HG03139 (cell line): ENCODE data around the gene KAZN.

Experiments
- ATAC-seq: cut with Tn5 transposase; IDR thresholded peaks from one replicate; pipeline ENCODE4 v1.9.1; 2021; ENCODE audit not compliant: unreplicated experiment

KAZN gene

DNA sequence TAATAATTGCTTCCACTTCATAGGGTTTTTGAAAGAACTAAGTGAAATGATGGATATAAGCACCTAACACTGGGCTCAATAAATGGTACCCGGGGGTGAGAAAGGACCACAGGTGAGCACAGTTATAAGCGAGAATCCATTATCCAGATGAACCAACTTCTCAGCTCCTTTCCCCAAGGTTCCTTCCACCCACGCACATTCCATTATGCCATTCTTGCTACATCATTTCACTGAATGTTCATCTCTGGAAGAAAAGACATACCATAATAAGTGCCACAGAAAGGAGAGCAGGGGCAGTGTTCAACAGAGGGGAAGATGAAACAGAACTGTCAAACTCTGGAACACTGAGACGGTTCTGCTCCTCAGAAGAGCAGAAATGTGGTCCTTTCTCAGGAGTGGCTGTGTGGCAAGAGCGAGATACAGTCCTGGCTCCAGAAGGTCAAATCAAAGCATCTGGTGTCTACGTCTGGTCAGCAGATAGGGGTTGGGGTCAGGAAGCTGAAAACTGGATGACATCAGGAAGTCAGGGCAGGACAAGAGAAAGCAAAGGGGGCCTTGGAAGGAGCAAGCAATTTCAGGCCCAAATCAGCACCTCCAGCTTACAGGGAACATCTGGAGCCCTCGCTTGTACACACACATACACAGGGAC lies 299.6 kb downstream of the KAZN start:
- no peak for ATAC-seq

GRCh38 chr1:14899686-14900085 lies 301.2 kb downstream of the KAZN start:
- ATAC-seq, result no peak

DNA sequence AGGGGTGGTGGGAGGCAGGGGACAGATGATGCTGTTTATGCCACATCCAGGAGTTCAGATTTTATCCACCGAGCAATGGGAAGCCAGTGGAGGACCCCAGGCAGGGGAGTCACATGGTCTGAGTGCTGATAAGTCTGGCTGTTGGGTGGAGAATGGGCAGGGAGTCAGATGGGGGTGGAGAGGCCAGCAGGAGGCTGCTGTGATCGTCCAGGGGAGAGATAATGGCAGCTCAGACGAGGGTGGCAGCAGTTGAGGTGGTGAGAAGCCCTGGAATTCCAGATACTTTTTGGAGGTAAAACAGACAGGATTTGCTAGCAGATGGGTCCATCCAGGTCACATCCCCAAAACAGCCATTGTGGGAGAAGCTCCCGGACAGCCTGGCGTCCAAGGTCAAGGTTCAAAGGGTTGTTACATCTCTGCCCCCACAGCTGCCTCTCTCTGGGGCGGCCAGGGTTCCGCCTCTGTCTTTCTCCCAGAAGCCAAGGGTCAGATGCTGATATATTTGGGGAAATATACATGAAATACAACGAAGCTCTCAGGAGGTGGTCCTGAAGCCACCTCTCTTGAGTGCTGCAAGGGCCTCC lies 303.0 kb downstream of the KAZN start:
- ATAC-seq, result no peak

GRCh38 chr1:14903922-14904321 lies 305.4 kb downstream of the KAZN start:
- ATAC-seq, result no peak

DNA sequence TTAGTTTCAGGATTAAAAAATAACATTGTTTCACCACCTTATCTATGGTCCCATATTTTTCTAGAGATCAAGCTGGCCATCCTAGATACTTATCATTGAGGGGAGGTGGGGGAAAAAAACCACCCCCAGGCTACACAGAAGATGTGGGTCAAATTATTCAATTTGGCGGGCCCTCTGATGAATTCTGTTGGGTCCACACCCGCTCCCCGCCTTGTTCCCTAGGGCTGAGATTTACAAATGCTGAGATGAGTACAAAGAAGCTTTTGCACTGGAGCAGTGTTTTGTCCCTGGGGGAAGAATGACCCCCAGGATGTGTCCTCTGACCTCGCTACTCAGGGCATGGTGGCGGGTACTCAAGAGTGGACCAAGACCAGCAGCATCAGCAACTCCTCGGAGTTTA lies 308.2 kb downstream of the KAZN start:
- ATAC-seq, result no peak

DNA sequence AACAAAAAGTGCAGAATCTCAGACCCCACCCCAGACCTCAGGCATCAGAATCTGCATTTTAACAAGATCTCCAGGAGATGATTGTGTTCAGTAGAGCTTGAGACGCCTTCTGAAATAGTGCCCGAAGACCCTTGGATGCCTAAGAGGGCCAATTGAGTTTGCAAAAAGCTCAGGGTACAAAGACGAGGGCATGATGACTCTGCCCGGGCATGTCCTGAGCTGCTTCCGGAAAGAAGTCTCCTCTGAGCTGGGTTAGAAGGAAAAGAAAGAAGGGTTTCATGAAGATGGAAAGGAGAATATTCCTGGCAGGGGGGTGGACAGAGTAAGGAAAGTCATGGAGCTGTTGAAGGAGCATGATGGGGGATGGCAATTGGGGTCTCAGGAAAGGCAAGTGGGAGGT lies 308.9 kb downstream of the KAZN start:
- no peak for ATAC-seq

GRCh38 chr1:14909273-14909672 lies 310.8 kb downstream of the KAZN start:
- no peak for ATAC-seq

- no peak for ATAC-seq
Measured at GRCh38 chr1:14909920-14910460, 311.5 kb downstream of the KAZN start.

DNA sequence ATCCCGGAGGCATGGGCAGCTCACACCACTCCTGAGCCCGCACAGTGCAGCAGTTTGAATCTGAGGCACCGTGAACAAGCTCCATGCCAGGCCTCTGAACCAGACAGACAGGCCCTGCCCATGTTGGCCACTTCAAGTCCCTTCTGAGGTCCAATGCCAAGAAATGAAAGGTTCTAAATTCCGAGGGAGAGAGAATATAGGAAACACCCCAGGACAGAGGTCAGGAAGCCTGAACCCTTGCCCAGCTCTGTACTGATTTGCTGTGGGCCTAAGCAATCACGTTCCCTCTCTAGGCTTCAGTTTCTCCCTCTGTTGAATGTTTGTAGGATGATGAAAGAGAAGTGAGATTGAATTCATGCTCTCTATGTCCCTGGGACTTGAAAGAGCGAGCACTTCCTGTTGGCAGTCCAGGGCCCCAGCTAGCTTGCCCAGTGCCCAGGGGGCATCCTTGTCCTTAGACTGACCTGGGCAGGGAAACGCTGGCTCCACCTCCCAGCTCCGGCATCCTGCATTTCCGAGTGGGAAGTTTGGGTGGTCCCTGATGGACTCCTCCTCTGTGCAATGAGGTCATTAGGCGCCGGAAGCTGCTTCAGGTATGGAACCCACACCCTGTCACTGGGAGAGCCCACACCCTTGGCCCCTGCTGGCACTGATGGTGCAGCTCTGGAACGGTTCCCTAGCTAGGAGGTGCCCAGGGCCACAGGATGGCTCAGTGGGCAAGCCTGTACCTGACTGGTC lies 312.7 kb downstream of the KAZN start:
- no peak for ATAC-seq

- ATAC-seq, result no peak
Measured at GRCh38 chr1:14912839-14913481, 314.5 kb downstream of the KAZN start.

GRCh38 chr1:14913482-14914177 lies 315.1 kb downstream of the KAZN start:
- ATAC-seq, result no peak

GRCh38 chr1:14914351-14914988 lies 316.0 kb downstream of the KAZN start:
- no peak for ATAC-seq

DNA sequence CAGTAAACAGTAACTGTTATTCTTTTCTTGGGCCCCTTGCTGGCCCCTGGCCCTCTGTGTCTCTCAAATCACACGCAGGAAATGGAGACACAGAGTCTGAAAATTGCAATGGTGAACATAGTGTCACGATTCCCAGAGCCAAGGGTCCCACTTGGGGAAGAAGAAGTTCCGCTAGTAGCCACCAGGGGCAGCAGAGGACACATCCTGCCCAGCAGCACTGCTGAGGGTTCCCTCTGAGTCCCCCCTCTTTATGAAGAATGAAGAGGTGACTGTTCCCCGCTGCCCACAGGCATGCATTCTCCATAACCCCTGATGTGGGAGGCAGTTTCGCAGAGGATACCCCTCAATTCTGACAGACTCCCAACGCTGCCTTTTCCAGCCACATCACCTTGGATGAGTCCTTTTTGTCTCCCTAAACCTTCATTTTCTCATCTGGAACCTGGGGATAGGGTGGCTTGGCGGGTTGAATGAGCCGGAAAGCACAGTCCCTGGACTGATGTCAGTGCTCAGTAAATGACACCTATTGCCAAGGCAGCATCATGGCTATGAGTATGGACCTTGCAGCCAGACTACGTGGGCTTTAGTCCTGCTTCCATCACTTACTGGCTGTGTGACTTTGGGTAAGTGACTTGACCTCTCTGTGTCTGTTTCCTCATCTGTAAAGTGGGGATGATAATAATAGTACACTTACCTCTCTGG lies 317.0 kb downstream of the KAZN start:
- no peak for ATAC-seq

DNA sequence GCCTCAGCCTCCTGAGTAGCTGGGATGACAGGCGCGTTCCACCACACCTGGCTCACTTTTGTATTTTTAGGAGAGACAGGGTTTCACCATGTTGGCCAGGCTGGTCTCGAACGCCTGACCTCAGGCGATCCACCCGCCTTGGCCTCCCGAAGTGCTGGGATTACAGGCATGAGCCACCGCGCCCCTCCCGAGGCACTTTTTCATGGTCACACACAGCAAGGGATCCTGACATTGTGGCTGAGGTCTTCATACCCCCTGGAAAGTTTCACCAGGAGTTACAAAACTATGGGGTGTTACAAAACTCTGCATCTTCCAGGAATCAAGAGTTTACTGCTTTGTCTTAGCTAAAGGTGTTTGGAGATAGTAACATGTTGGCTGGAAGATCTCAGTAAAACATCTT lies 320.8 kb downstream of the KAZN start:
- ATAC-seq, result no peak

DNA sequence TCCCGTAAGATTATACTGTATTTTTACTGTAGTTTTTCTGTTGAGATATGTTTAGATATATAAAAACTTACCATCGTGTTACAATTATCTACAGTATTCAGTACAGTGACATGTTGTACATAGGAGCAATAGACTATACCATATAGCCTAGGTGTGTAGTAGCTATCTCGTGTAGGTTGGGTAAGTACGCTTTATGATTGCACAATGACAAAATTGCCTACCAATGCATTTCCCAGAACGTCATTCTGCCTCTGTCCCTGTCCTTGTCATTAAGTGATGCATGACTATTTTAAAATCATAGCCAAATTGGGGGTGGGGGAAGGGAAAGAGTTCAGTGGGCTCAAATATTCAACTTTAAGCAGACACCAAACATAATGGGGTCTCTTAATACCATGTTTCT lies 321.3 kb downstream of the KAZN start:
- no peak for ATAC-seq

DNA sequence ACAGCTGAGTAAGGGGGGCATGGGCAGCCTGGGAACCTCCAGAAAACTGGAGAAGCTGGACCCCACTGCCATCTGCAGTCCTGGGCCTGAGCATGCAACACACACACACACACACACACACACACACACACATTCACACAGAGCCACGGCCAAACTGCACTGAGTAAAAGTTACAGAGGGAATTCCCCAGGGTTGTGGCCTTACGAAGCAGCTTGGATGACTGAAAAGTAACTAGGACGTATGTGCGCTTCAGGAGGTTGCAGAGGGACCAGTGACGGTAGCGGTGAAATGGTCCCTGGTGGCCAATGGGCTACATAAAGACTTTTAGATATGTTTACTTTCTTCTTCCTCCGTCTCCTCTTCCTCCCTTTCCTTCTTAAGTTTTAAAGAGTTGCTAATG lies 322.6 kb downstream of the KAZN start:
- ATAC-seq, result no peak

GRCh38 chr1:14922942-14923726 lies 324.6 kb downstream of the KAZN start:
- no peak for ATAC-seq

DNA sequence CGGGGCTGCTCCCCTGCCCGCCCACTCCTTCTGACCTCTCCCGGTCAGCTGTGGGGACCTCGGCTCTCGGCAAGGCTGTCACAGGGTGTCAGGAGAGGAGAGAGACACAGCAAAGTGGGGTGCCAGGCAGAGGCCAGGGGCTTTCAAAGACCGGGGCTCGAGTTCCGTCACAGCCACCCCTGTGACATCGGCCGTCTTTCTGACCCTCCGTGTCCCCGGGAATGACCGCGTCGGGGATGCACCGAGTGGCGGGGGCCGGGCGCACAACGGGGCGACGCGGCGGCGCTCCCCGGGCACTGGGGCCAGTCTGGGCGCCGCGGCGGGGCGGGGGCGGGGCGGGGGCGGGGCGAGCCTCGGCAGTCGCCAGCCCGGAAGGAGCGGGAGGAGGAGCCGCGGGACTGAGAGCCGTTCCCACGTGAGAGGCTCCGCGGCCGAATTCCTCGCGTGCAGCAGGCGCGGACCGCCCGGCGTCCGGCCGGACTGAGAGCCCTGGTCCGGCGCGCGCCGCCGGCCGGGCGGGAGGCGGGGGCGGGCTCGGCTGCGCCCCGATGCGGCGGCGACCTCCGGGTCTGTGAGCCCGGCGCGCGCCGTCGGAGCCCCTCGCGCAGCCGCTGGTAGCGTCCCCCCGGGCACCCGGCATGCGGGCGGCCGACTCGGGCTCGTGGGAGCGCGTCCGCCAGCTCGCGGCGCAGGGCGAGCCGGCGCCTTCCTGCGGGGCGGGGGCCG lies 325.4 kb downstream of the KAZN start:
- no peak for ATAC-seq
